T-helper 2 cell treated with Interferon-gamma antibody and Interleukin-4, amounts not matched to agents 5 μg/mL and 100 μg/mL, for 36 hours (primary cell): ENCODE data around the gene FKBP7.

ENCODE experiments used
- DNase-seq: peaks from one replicate; pipeline ENCODE4 v3.0.0; 2021; ENCODE audit warnings: low spot score
- H3K27ac Mint-ChIP-seq: one replicate; pipeline ENCODE4 v1.8.0; 2021; ENCODE audit warnings: mild to moderate bottlenecking, mixed read lengths
- H3K27me3 Mint-ChIP-seq: one replicate; pipeline ENCODE4 v1.8.0; 2021; ENCODE audit warnings: low read depth, mixed read lengths
- H3K36me3 Mint-ChIP-seq: one replicate; pipeline ENCODE4 v1.8.0; 2021; ENCODE audit warnings: low read depth, mixed read lengths
- H3K4me1 Mint-ChIP-seq: one replicate; pipeline ENCODE4 v1.8.0; 2021; ENCODE audit warnings: low read depth, mixed read lengths
- H3K4me3 Mint-ChIP-seq: one replicate; pipeline ENCODE4 v1.8.0; 2022; ENCODE audit warnings: mild to moderate bottlenecking, moderate library complexity, mixed read lengths
- H3K9me3 Mint-ChIP-seq: one replicate; pipeline ENCODE4 v1.8.0; 2021; ENCODE audit warnings: mixed read lengths

FKBP7 gene

DNA sequence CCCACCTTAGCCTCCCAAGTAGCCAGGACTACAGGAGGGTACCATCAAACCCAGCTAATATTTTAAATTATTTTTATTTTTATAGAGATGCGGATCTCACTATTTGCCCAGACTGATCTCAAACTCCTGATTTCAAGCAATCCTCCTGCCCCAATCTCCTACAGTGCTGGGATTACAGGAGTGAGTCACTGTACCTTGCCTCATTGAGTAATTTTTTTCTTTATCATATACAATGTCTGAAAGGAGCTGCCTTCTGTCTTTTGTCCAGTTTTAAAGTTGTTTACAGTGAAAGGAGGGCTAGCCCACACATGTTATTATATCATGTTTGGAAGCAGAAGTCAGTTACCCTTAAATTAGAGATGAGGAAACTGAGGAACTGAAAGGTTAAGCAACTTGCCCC lies 60.0 kb downstream of the FKBP7 start:
- no peak for DNase-seq
- Mint-ChIP-seq H3K36me3 (peaks cover 14% of the 10 kb centered on the region), H3K27ac (no peak overlapping the region), H3K4me3 (no peak overlapping the region), H3K27me3 (no peaks in the 10 kb centered on the region), H3K9me3 (no peaks in the 10 kb centered on the region), H3K4me1 (peaks cover 48% of the 10 kb centered on the region)

GRCh38 chr2:178417916-178418315 lies 60.5 kb downstream of the FKBP7 start:
- no peak for DNase-seq
- Mint-ChIP-seq H3K4me1 (peaks cover 53% of the 10 kb centered on the region), H3K27ac (no peak overlapping the region), H3K4me3 (no peak overlapping the region), H3K27me3 (no peaks in the 10 kb centered on the region), H3K9me3 (no peaks in the 10 kb centered on the region), H3K36me3 (peaks cover 14% of the 10 kb centered on the region)

GRCh38 chr2:178415979-178416378 lies 62.4 kb downstream of the FKBP7 start:
- Mint-ChIP-seq H3K27ac (no peak overlapping the region), H3K36me3 (peaks cover 9% of the 10 kb centered on the region)

GRCh38 chr2:178414266-178415247 lies 63.8 kb downstream of the FKBP7 start:
- H3K27me3 Mint-ChIP-seq = no peaks in the 10 kb centered on the region
- H3K27ac Mint-ChIP-seq = peak overlapping the region; percentile 99

More at GRCh38 chr2:178415979-178416378, 62.4 kb downstream of the FKBP7 start:
- H3K9me3 Mint-ChIP-seq = no peaks in the 10 kb centered on the region
- no peak for DNase-seq
- no peaks in the 10 kb centered on the region for H3K27me3 Mint-ChIP-seq
- no peak overlapping the region for H3K4me3 Mint-ChIP-seq
- peaks cover 58% of the 10 kb centered on the region for H3K4me1 Mint-ChIP-seq

More at GRCh38 chr2:178414266-178415247, 63.8 kb downstream of the FKBP7 start:
- Mint-ChIP-seq H3K4me1 (peaks cover 59% of the 10 kb centered on the region), H3K4me3 (peak overlapping the region; percentile 96), H3K36me3 (peaks cover 12% of the 10 kb centered on the region), H3K9me3 (no peaks in the 10 kb centered on the region)
- DNase-seq = peak; percentile 85
